GM08714 (cell line): ENCODE measurements around the gene FCRL1.

Experiments
- H3K4me3 ChIP-seq: fragments of 200-500 bp; sonication (Bioruptor generic); 2 replicates; pipeline ENCODE4 v1.5.1; 2014; ENCODE audit warnings: mild to moderate bottlenecking, low read length, inconsistent platforms
- ZNF274 ChIP-seq: IDR thresholded peaks from 2 replicates; pipeline ENCODE4 v1.6.1; 2012; ENCODE audit warnings: mild to moderate bottlenecking, low read depth, low read length

Gene FCRL1

GRCh38 chr1:157775101-157775870 lies 44.6 kb downstream of the FCRL1 start:
- H3K4me3 ChIP-seq = no peak overlapping the region

GRCh38 chr1:157774412-157774811 lies 45.5 kb downstream of the FCRL1 start:
- no peak for TF ChIP-seq ZNF274
- H3K4me3 ChIP-seq = no peak overlapping the region

More at GRCh38 chr1:157775101-157775870, 44.6 kb downstream of the FCRL1 start:
- TF ChIP-seq ZNF274 = no peak

- TF ChIP-seq ZNF274 = no peak
Measured at GRCh38 chr1:157773493-157774350, 46.2 kb downstream of the FCRL1 start.

GRCh38 chr1:157771661-157772425 lies 48.1 kb downstream of the FCRL1 start:
- H3K4me3 ChIP-seq = no peak overlapping the region
- no peak for TF ChIP-seq ZNF274

More at GRCh38 chr1:157773493-157774350, 46.2 kb downstream of the FCRL1 start:
- H3K4me3 ChIP-seq = no peak overlapping the region

- H3K4me3 ChIP-seq = no peak overlapping the region
- no peak for TF ChIP-seq ZNF274
Measured at GRCh38 chr1:157770442-157771043, 49.4 kb downstream of the FCRL1 start.

GRCh38 chr1:157766792-157767191 lies 53.1 kb downstream of the FCRL1 start:
- H3K4me3 ChIP-seq = no peak overlapping the region
- TF ChIP-seq ZNF274 = no peak

GRCh38 chr1:157758018-157758417 lies 61.9 kb downstream of the FCRL1 start:
- TF ChIP-seq ZNF274 = no peak

GRCh38 chr1:157753611-157754010 lies 66.3 kb downstream of the FCRL1 start:
- TF ChIP-seq ZNF274 = no peak

More at GRCh38 chr1:157758018-157758417, 61.9 kb downstream of the FCRL1 start:
- H3K4me3 ChIP-seq = no peak overlapping the region

GRCh38 chr1:157751283-157751682 lies 68.6 kb downstream of the FCRL1 start:
- H3K4me3 ChIP-seq = no peak overlapping the region
- no peak for TF ChIP-seq ZNF274

More at GRCh38 chr1:157753611-157754010, 66.3 kb downstream of the FCRL1 start:
- H3K4me3 ChIP-seq = no peak overlapping the region

GRCh38 chr1:157748262-157748817 lies 71.6 kb downstream of the FCRL1 start:
- H3K4me3 ChIP-seq = no peak overlapping the region
- no peak for TF ChIP-seq ZNF274
